Thymus (tissue), 11 donors: ENCODE measurements around the gene MRM1. TPM values are rescaled to one million over a fixed set of nuclear protein-coding genes. Genes with fewer than 3 reads are reported as not detected.

Experiments
- DNase-seq, 9 donors: peaks; one replicate each; pipeline ENCODE4 v3.0.0-alpha.2; 2013; ENCODE audit warnings: low spot score in 9 of 9, low read depth in 6 of 9, missing footprints in 1 of 9
- H3K27ac ChIP-seq, 2 donors: one replicate each; pipeline ENCODE4 v1.5.1; 2013; ENCODE audit warnings: control low read depth in 1 of 2, low read depth in 1 of 2, low read length in 1 of 2, mild to moderate bottlenecking in 1 of 2, moderate library complexity in 1 of 2
- H3K27me3 ChIP-seq, 2 donors: one replicate each; pipeline ENCODE4 v1.5.1; 2013; ENCODE audit warnings: low read length in 1 of 2; ENCODE audit not compliant: control insufficient read depth in 2 of 2, insufficient read depth in 1 of 2
- H3K36me3 ChIP-seq, 2 donors: one replicate each; pipeline ENCODE4 v1.5.1; 2013; ENCODE audit warnings: low read length in 1 of 2, mild to moderate bottlenecking in 1 of 2, moderate library complexity in 1 of 2; ENCODE audit not compliant: control insufficient read depth in 2 of 2, insufficient read depth in 2 of 2
- H3K4me1 ChIP-seq, 2 donors: one replicate each; pipeline ENCODE4 v1.5.1; 2013; ENCODE audit warnings: low read length in 2 of 2; ENCODE audit not compliant: control insufficient read depth in 2 of 2, insufficient read depth in 2 of 2
- H3K4me3 ChIP-seq, 2 donors: one replicate each; pipeline ENCODE4 v1.5.1; 2013; ENCODE audit warnings: low read length in 2 of 2, control low read depth in 1 of 2, mild to moderate bottlenecking in 1 of 2
- H3K9me3 ChIP-seq, 2 donors: one replicate each; pipeline ENCODE4 v1.5.1; 2013; ENCODE audit warnings: low read length in 1 of 2, mild to moderate bottlenecking in 1 of 2; ENCODE audit not compliant: control insufficient read depth in 2 of 2, insufficient read depth in 1 of 2
- WGBS: extraction: QIAGEN DNeasy Blood & Tissue Kit; methylation state at CpG from one replicate; pipeline ENCODE4 v1.1.7; 2013; 5-methylcytosine and 5-hydroxymethylcytosine counted together
- polyA plus RNA-seq: library from polyadenylated mRNA; stranded (reverse); fragments of 200-250 nt; gene quantifications from one replicate; pipeline ENCODE4 v1.2.3, GENCODE V29; 2013
- total RNA-seq: library from RNA; stranded (reverse); fragments of 120-200 nt; gene quantifications from one replicate; pipeline ENCODE4 v1.2.4, GENCODE V29; 2013
- donor health status: healthy.

Gene MRM1
- total and polyA plus RNA-seq, 2 donors = 4.9 to 6.2 TPM

DNA sequence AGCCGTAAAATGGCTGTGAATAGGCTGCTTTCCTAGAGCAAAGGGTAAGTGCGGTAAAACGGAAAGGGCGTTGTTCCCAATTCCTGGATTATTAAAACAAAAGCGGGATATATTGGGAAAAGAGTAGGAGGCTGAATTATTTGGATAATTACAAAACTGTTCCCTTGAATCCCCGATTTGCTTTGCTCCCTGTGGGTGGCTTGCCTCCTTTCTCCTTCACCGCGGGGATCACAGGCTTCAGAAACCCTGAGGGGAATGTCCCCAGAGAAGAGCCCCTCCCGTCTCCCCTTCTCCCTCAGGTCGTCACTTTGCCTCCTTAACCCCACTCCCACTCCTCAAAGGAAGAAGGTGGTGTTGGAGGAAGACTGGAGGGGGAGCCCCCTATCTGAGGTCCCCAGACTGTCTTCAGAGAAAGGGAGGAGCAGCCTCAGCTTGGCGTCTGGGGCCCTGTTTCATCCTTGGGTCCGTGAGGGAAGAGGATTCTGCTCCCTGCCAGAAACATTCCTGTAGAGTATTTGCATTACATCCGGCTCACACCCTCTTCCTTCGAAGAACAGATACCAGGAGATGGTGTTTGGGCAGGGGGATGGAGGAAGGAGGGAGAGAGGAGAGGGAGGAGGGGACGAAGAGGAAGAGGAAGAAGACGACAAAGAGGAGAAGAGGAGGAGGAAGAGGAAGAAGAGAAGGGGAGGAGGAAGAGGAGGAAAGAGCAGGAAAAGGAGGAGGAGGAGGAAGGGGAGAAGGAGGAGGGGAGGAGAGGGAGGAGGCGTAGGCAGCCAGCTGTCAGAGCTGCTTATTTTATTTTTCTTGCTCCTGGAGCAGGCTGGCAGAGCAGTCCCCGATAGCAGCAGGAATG lies 31.8 kb downstream of the MRM1 start:
- no peak overlapping the region for H3K4me3 ChIP-seq
- 57% methylated on average over 18 of the region's 18 CpGs for WGBS
- H3K27ac ChIP-seq = no peak overlapping the region
- H3K27me3 ChIP-seq = peaks cover 5 to 69% of the 10 kb centered on the region in 2 donors
- no peak for DNase-seq
- H3K4me1 ChIP-seq = no peaks in the 10 kb centered on the region
- H3K36me3 ChIP-seq = no peaks in the 10 kb centered on the region
- H3K9me3 ChIP-seq = no peaks in the 10 kb centered on the region

- Histone ChIP-seq H3K4me3 (no peak overlapping the region), H3K9me3 (no peaks in the 10 kb centered on the region), H3K27ac (no peak overlapping the region), H3K4me1 (no peaks in the 10 kb centered on the region), H3K36me3 (no peaks in the 10 kb centered on the region), H3K27me3 (peaks cover 59 to 90% of the 10 kb centered on the region in 2 donors)
- WGBS = 88% methylated on average over 2 of the region's 2 CpGs
- DNase-seq = no peak
Measured at GRCh38 chr17:36640346-36640745, 39.0 kb downstream of the MRM1 start.

DNA sequence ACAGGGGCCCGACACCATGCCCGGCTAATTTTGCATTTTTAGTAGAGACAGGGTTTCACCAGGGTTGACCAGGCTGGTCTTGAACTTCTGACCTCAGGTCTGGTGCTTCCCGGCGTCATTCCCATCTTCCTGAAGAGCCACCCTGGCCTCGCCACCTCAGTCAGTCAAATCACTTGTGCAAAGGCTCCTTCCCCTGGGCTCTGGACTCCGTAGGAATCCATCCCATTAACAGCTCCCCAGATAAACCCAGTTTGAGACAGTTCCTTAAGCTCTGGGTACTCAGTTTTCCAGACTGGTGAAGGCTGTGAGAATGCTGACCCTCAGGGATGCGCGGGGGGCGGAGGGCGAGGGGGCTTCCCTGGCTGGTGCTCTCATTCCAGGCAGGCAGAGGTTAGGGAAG lies 39.5 kb downstream of the MRM1 start:
- no peaks in the 10 kb centered on the region for H3K36me3 ChIP-seq
- 61% methylated on average over 10 of the region's 10 CpGs for WGBS
- peaks cover 58 to 90% of the 10 kb centered on the region in 2 donors for H3K27me3 ChIP-seq

GRCh38 chr17:36641331-36641876 lies 40.0 kb downstream of the MRM1 start:
- Histone ChIP-seq H3K4me1 (no peaks in the 10 kb centered on the region), H3K27me3 (peaks cover 58 to 96% of the 10 kb centered on the region in 2 donors), H3K4me3 (no peak overlapping the region), H3K9me3 (no peaks in the 10 kb centered on the region), H3K27ac (no peak overlapping the region), H3K36me3 (no peaks in the 10 kb centered on the region)
- 7% methylated on average over 43 of the region's 43 CpGs for WGBS
- DNase-seq = no peak

More for the DNA sequence above, 39.5 kb downstream of the MRM1 start:
- no peak for DNase-seq
- Histone ChIP-seq H3K4me1 (no peaks in the 10 kb centered on the region), H3K27ac (no peak overlapping the region), H3K4me3 (no peak overlapping the region), H3K9me3 (no peaks in the 10 kb centered on the region)

- WGBS = 6% methylated on average over 64 of the region's 64 CpGs
- H3K4me1 ChIP-seq = no peaks in the 10 kb centered on the region
- no peaks in the 10 kb centered on the region for H3K9me3 ChIP-seq
- peaks cover 58 to 98% of the 10 kb centered on the region in 2 donors for H3K27me3 ChIP-seq
- DNase-seq = no peak
- no peak overlapping the region for H3K27ac ChIP-seq
- no peaks in the 10 kb centered on the region for H3K36me3 ChIP-seq
- peak overlapping the region in 1 of 2 donors; percentile 3 for H3K4me3 ChIP-seq
Measured at GRCh38 chr17:36641877-36642845, 40.8 kb downstream of the MRM1 start.

DNA sequence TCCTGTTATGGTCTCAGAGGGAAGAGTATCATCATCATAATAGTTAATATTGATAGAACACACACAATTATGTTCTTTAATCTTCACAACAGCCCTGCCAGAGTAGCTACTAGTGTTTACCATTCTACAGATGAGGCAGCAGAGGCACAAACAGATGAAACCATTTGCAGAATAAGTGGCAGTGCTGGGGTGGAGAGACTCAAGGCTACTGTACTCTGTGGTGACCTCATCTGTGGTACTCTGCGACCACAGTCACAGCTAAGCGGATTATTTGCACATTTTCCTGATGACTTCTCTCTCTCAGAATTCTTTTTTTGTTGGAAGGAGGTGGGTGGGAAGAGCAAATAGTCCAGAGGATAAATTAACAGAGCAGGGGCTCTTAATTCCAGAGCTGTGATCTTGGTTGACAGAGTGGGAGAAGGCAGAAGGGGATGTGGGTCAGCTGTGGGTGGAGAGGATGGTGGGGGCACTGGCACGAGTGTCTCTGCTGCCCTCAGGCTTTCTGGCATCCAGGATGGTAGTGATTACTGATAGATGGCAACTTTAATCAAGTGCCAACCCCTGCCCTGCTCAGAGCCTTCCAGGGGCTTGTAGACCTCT lies 41.8 kb downstream of the MRM1 start:
- Histone ChIP-seq H3K36me3 (no peaks in the 10 kb centered on the region), H3K4me3 (no peak overlapping the region), H3K4me1 (no peaks in the 10 kb centered on the region), H3K27me3 (peaks cover 58 to 99% of the 10 kb centered on the region in 2 donors), H3K9me3 (no peaks in the 10 kb centered on the region), H3K27ac (no peak overlapping the region)
- WGBS = 82% methylated on average over 3 of the region's 3 CpGs
- DNase-seq = no peak

DNA sequence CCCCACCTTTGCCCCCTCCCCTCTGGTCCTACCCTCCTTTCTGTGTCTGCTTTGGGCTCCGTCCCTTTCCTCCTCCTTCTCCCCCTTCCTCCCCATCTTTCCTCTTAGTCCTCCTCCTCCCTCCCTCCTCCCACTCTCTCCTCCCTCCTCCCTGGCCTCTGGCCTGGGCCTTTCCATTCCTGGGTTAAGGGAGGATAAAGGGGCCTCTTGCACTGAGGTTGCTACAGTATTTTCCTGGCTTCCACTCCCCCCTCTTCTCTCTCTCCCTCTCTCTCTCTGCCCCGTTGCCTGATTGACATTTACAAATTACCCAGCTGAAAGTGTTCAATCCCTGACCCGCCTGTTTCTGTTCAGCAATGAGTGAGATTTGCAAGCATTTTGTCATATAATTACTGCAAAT lies 44.0 kb downstream of the MRM1 start:
- H3K27me3 ChIP-seq = peaks cover 41 to 94% of the 10 kb centered on the region in 2 donors
- WGBS = 77% methylated on average over 3 of the region's 3 CpGs
- no peaks in the 10 kb centered on the region for H3K9me3 ChIP-seq
- H3K4me1 ChIP-seq = no peaks in the 10 kb centered on the region
- no peak overlapping the region for H3K4me3 ChIP-seq
- H3K36me3 ChIP-seq = no peaks in the 10 kb centered on the region
- DNase-seq = no peak
- H3K27ac ChIP-seq = no peak overlapping the region

DNA sequence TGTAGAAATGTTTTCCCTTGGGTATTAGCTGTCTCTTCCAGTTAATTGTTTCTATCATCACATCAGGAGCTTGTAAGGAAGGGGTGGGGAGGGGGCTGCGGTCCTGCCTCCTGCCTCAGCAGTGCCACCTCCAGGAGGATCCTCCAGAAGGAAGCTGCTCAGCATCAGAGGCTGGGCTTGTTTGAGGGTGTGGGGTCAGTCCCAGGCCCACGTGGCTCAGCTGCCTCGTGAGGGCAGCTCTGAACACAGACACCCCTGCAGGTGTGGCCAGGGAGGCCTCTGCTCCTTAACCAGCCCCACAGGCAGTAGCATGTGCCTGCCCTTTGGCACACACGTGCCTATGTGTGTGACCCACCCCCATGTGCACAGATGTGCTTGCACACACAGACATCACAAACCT lies 46.3 kb downstream of the MRM1 start:
- Histone ChIP-seq H3K27me3 (peaks cover 19 to 88% of the 10 kb centered on the region in 2 donors), H3K4me3 (no peak overlapping the region), H3K36me3 (no peaks in the 10 kb centered on the region), H3K27ac (no peak overlapping the region), H3K4me1 (no peaks in the 10 kb centered on the region), H3K9me3 (no peaks in the 10 kb centered on the region)
- DNase-seq = no peak
- 38% methylated on average over 4 of the region's 4 CpGs for WGBS
